HG03342 (cell line): Measurements from ENCODE around the gene ZFHX3.

ENCODE experiments used
- ATAC-seq: cut with Tn5 transposase; IDR thresholded peaks from one replicate; pipeline ENCODE4 v1.9.1; 2021; ENCODE audit warnings: mild to moderate bottlenecking, moderate library complexity; ENCODE audit not compliant: unreplicated experiment

ZFHX3 gene

GRCh38 chr16:72937360-72937759 is 110.6 kb downstream of the ZFHX3 start:
- no peak for ATAC-seq

- ATAC-seq, result no peak
Measured at GRCh38 chr16:72936408-72936807, 111.5 kb downstream of the ZFHX3 start.

DNA sequence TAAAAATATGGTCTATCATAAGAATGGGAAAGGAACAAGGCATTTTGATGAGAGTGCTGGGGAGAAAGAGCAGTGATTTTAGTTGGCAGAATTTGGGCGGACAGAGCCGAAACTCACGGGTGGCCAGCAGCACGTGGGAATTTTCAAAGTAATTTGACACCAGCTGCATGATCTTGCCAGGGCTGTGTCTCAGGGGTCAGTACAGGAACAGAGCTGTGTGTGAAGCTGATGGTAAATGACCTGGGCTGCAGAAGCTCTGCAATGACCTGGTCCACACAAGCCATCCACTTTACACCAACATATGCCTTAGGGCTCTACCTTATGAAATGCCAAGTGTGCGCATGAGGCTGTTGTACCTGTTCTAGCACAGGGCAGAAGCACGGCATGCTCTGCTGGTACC is 112.0 kb downstream of the ZFHX3 start:
- no peak for ATAC-seq

DNA sequence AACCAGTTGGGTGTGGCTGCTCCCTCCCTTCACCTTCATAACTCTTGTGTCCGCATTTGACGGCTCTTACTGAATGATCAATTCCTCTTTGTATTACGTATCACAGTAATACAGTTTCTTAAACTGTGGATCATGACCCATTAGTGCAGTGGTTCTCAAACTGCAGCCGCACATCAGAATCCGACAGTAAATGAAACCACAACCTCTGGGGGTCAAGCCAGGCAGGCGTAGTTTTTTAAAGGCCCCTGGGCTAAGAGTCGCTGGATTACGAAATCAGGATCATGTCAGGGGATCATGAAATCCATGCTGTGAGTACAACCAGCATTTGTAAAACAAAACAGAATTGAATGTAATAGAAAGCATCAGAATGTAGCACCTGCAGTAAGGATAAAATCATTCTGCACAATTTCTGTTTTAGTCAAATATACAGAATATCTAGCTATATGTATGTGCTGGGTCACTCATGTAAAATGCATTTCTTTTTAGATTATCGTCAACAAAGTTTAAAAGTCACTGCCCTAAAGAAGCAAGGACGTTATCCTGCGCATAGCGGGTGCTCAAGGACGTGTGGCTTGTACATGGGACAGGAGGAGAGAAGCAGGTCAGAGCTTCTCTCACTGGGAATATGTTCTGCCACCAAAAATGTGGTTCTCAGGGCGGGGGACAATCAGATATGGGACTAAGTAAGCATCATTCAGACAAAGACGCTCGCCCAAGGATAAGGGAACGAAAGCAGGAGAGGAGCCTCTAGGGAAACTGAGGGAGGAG is 113.1 kb downstream of the ZFHX3 start:
- ATAC-seq, result no peak

DNA sequence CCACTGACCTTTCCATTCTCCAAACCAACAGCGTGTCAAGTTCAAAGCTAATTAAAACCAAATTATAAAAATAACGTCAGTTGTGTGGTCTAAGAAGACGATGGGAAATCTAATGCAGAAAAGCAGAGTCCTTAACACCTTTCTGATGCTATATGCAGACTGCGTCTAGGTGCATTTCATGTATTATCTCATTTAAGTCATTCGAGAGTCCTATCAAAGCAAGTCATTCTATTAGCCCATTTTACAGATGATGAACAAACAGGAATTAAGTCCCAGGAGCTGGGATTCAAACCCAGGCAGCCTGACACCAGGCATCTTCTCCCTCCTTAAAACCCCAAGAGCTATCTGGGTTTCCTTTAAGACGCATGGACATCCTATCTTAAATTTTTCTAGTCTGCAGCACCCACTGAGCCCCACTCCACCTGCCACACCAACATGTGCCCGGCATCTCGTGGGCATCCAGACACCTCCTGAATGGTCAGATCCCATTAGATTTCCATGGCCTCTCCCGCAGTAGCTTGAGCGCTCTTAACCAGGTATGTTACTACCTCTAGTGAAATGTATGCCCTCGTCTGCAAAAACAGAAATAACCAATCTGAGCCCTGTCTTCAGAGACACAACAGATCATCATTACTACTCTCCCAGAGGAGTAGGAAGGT is 115.1 kb downstream of the ZFHX3 start:
- no peak for ATAC-seq

GRCh38 chr16:72932050-72932449 is 115.9 kb downstream of the ZFHX3 start:
- peak; percentile 62 for ATAC-seq

- ATAC-seq, result no peak
Measured at GRCh38 chr16:72930396-72930795, 117.5 kb downstream of the ZFHX3 start.

- ATAC-seq, result no peak
Measured at GRCh38 chr16:72928090-72928981, 119.6 kb downstream of the ZFHX3 start.

GRCh38 chr16:72927199-72928089 is 120.5 kb downstream of the ZFHX3 start:
- ATAC-seq, result no peak

GRCh38 chr16:72926177-72927070 is 121.5 kb downstream of the ZFHX3 start:
- no peak for ATAC-seq

DNA sequence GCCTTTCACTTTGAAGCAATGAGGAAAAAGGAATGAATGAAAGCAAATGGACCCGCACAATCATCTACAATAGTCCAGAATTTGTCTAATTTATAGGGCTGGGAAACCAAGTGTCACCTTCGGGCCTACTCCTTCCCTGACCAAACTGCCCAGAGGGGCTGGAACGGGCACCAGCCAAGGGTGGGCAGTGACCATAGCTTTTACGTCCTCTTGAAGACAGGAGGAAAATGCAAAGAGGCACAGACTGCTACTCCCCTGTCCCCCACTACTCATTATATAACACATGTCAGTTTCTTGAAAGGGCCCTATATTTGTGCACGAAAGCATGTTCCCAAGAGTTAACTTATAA is 122.3 kb downstream of the ZFHX3 start:
- ATAC-seq, result no peak

GRCh38 chr16:72924927-72925630 is 122.8 kb downstream of the ZFHX3 start:
- no peak for ATAC-seq

GRCh38 chr16:72924537-72924926 is 123.4 kb downstream of the ZFHX3 start:
- no peak for ATAC-seq

DNA sequence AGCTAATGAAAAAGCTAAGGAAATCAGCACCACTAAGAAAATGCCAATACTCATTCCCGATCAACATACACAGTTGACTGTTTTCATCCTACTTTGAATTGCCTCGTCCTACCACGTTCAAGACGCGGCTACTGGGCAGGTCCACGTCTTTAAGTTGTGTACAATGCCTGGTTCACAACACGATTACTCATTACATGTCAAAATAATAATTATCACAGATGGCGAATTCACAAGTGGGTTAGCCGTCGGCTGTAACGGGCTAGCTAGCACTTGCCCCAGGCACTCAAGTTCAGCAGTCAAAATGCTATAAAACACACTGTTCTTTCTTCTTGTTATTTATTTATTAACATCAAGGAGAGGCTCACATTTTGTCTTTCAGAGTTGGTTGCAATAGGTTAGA is 124.2 kb downstream of the ZFHX3 start:
- no peak for ATAC-seq

DNA sequence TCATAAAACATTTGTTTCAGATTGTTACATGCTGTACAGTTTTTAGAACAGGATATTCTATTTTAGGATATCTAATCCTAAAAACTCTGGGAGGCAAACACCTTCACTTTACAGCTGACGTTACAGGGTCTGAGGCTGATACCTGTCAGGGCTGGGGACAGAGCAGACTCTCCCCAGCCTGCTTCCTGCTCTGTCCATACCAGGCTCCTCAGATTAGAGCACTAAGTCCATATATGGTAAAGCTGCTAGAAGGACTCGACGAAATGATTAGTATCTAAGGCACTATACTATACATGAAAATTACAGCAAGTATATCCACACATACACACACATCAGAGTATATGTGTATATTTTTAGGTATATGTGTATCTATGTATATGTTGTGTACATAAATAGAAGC is 125.2 kb downstream of the ZFHX3 start:
- no peak for ATAC-seq

- ATAC-seq, result no peak
Measured at GRCh38 chr16:72921620-72922019, 126.3 kb downstream of the ZFHX3 start.

- no peak for ATAC-seq
Measured at GRCh38 chr16:72921106-72921505, 126.8 kb downstream of the ZFHX3 start.

GRCh38 chr16:72917051-72917450 is 130.9 kb downstream of the ZFHX3 start:
- ATAC-seq, result no peak

- no peak for ATAC-seq
Measured at GRCh38 chr16:72915331-72915730, 132.6 kb downstream of the ZFHX3 start.
